Panc1 (cell line): ENCODE measurements around the gene SUDS3. TPM values are rescaled to one million over a fixed set of nuclear protein-coding genes. Genes with fewer than 3 reads are reported as not detected.

ENCODE experiments used
- ATAC-seq: fragments of 200-7000 bp; cut with Tn5 transposase; 2 replicates; pipeline ENCODE4 v1.9.1; 2020; ENCODE audit warnings: mild to moderate bottlenecking, moderate library complexity
- BruUV-seq: library from RNA; stranded (reverse); fragments of 400-500 nt; replicated peaks from 2 replicates; lab custom pipeline; 2021; lab: Mats Ljungman, UMichigan
- CTCF ChIA-PET: fragments of 300-600 bp; sonication (Branson Sonifier 250); formaldehyde crosslinking; loops from one replicate; lab custom pipeline; 2022; ENCODE audit warnings: antibody characterized with exemption; lab: Charles Lee
- POLR2A ChIA-PET: fragments of 300-600 bp; sonication (Branson Sonifier 250); formaldehyde crosslinking; loops from one replicate; lab custom pipeline; 2022; ENCODE audit warnings: antibody characterized with exemption; lab: Charles Lee
- DNase-seq: peaks from one replicate; pipeline ENCODE4 v3.0.0-alpha.2; 2010; ENCODE audit warnings: low read depth, low spot score
- H3K27ac ChIP-seq: 2 replicates; pipeline ENCODE4 v1.5.1; 2011; ENCODE audit warnings: mild to moderate bottlenecking, low read length, inconsistent platforms
- H3K27me3 ChIP-seq: fragments of 200-500 bp; sonication (Bioruptor generic); 2 replicates; pipeline ENCODE4 v1.6.0; 2014; ENCODE audit warnings: low read length, inconsistent platforms; ENCODE audit not compliant: control insufficient read depth, insufficient read depth
- H3K36me3 ChIP-seq: fragments of 200-500 bp; sonication (Bioruptor generic); 2 replicates; pipeline ENCODE4 v1.5.1; 2014; ENCODE audit warnings: inconsistent platforms, mild to moderate bottlenecking, low read length, moderate library complexity; ENCODE audit not compliant: control insufficient read depth, insufficient read depth
- H3K4me1 ChIP-seq: 2 replicates; pipeline ENCODE4 v1.5.1; 2011; ENCODE audit warnings: inconsistent platforms, mild to moderate bottlenecking, low read length, moderate library complexity; ENCODE audit not compliant: control insufficient read depth, insufficient read depth
- H3K4me3 ChIP-seq, 2 experiments: 2 replicates each; pipeline ENCODE4 v1.5.1; 2011 to 2012; ENCODE audit warnings: low read depth in 2 of 2, low read length in 2 of 2, mild to moderate bottlenecking in 2 of 2, inconsistent platforms in 1 of 2, moderate library complexity in 1 of 2
- H3K9me3 ChIP-seq: fragments of 200-500 bp; sonication (Bioruptor generic); 2 replicates; pipeline ENCODE4 v1.5.1; 2014; ENCODE audit warnings: low read depth, mild to moderate bottlenecking, inconsistent platforms, low read length, moderate library complexity; ENCODE audit not compliant: control insufficient read depth, insufficient read depth
- CTCF ChIP-seq: fragments of 450-650 bp; IDR thresholded peaks from 2 replicates; pipeline ENCODE4 v1.5.1; 2017; ENCODE audit warnings: mild to moderate bottlenecking
- POLR2AphosphoS5 ChIP-seq: IDR thresholded peaks from 2 replicates; pipeline ENCODE4 v1.6.1; 2012; ENCODE audit warnings: mild to moderate bottlenecking, low read depth, low read length, moderate library complexity
- REST ChIP-seq, 2 experiments: IDR thresholded peaks; 2 replicates each; pipeline ENCODE4 v1.6.1; 2011 to 2012; ENCODE audit warnings: low read depth in 2 of 2, control low read depth in 1 of 2, low read length in 1 of 2, mild to moderate bottlenecking in 1 of 2, moderate library complexity in 1 of 2; ENCODE audit not compliant: insufficient read depth in 1 of 2
- SIN3A ChIP-seq: IDR thresholded peaks from 2 replicates; pipeline ENCODE4 v1.6.1; 2012; ENCODE audit warnings: low read depth, mild to moderate bottlenecking, low read length, moderate library complexity, borderline replicate concordance; ENCODE audit not compliant: insufficient read depth
- TCF7L2 ChIP-seq: IDR thresholded peaks from 2 replicates; pipeline ENCODE4 v1.6.1; 2011; ENCODE audit warnings: mild to moderate bottlenecking, low read depth, low read length, inconsistent platforms
- in situ Hi-C: cut with HindIII; loops from 2 replicates; pipeline ENCODE4 v1.10.0; 2016; ENCODE audit warnings: low sequenced_read_pairs, low pct_unique_long_range_greater_than_20kb
- intact Hi-C: fragments of 100-400 bp; cut with micrococcal nuclease; formaldehyde crosslinking; loops from one replicate; pipeline ENCODE4 v1.10.0; 2022; ENCODE audit not compliant: unreplicated experiment
- total RNA-seq: library from RNA; stranded (reverse); gene quantifications from one replicate; pipeline ENCODE4 v1.2.1, GENCODE V29; 2021; ENCODE audit not compliant: unreplicated experiment

SUDS3 gene
- total RNA-seq, 1 experiment from 2014 or later = 37.4 TPM

GRCh38 chr12:118375348-118375747 is 1.0 kb upstream of the SUDS3 start:
- no TSS peak for BruUV-seq
- TF ChIP-seq TCF7L2 (no peak), CTCF (no peak), POLR2AphosphoS5 (no peak), REST (IDR thresholded peaks at IDR 0.05; ENCODE audit: insufficient read depth in 1 of 2, low read depth in 2 of 2, low read length in 1 of 2) (no peak), SIN3A (no peak)
- intact Hi-C loops (loop anchor here (2.0 kb wide), 1 partner anchor 193 kb away; no protein-coding TSS in a partner anchor), in situ Hi-C loops (no loop called here)
- peaks cover 7% of the 10 kb centered on the region; the same call in 1 of the 2 replicates for H3K4me1 ChIP-seq
- ATAC-seq = no peak
- CTCF ChIA-PET = interaction anchor here (0.7 to 2.4 kb wide), 7 partner anchors 37 to 255 kb away, joined by 3 to 13 read pairs (median 8); partner anchors contain the start of gene PEBP1
- peak overlapping the region; percentile 98 for H3K27ac ChIP-seq
- peaks cover 10% of the 10 kb centered on the region for H3K36me3 ChIP-seq
- POLR2A ChIA-PET = interaction anchor here (0.6 to 0.7 kb wide), 2 partner anchors 173 to 209 kb away, joined by 4 to 7 read pairs; no protein-coding TSS in a partner anchor
- H3K27me3 ChIP-seq = no peaks in the 10 kb centered on the region
- peak overlapping the region; percentile 83 to 88 for H3K4me3 ChIP-seq
- DNase-seq = no peak
- no peaks in the 10 kb centered on the region for H3K9me3 ChIP-seq

- H3K36me3 ChIP-seq = peaks cover 10% of the 10 kb centered on the region
- BruUV-seq = no TSS peak
- no peaks in the 10 kb centered on the region for H3K27me3 ChIP-seq
- H3K27ac ChIP-seq = peak overlapping the region; percentile 86
- in situ Hi-C loops = no loop called here
- ATAC-seq = no peak
- DNase-seq = no peak
- ChIA-PET CTCF (interaction anchor here (0.6 to 2.4 kb wide), 9 partner anchors 14 to 902 kb away, joined by 3 to 12 read pairs (median 4); no protein-coding TSS in a partner anchor), POLR2A (interaction anchor here (0.5 kb wide), 1 partner anchor 179 kb away, joined by 3 read pairs; no protein-coding TSS in a partner anchor)
- peaks cover 3% of the 10 kb centered on the region; the same call in 1 of the 2 replicates for H3K4me1 ChIP-seq
- H3K4me3 ChIP-seq = peak overlapping the region; percentile 83 to 88
- intact Hi-C loops = no loop called here
- H3K9me3 ChIP-seq = no peaks in the 10 kb centered on the region
- no peak for TF ChIP-seq REST (IDR thresholded peaks at IDR 0.05; ENCODE audit: insufficient read depth in 1 of 2, low read depth in 2 of 2, low read length in 1 of 2)
- TF ChIP-seq SIN3A = 0 out of 2 replicates have a peak, but pooled peaks have one; percentile 33
- TF ChIP-seq CTCF = 0 out of 2 replicates have a peak, but pooled peaks have one; percentile 49
Observed at GRCh38 chr12:118377021-118377883, 897 bp downstream of the SUDS3 start.
